ENCODE measurements around the gene AK5.
A peak's percentile ranks its signal among the peaks of the same experiment; 100 is the strongest.
"Not testable (repeated sequence)": the region's sequence is repeated elsewhere in the genome, so short reads cannot be mapped to it uniquely, and the experiment has no call there.

AK5 gene

GRCh38 chr1:77499466-77499865 lies 217.6 kb downstream of the AK5 start:
- no peak for DNase-seq (ENCODE audit: low read depth)

- DNase-seq (ENCODE audit: low read depth) = no peak
Measured at GRCh38 chr1:77504986-77505385, 223.2 kb downstream of the AK5 start.

GRCh38 chr1:77506771-77507170 lies 225.0 kb downstream of the AK5 start:
- no peak for DNase-seq (ENCODE audit: low read depth)

GRCh38 chr1:77509051-77509492 lies 227.3 kb downstream of the AK5 start:
- no peak for DNase-seq (ENCODE audit: low read depth)

- no peak for DNase-seq (ENCODE audit: low read depth)
Measured at GRCh38 chr1:77509898-77510297, 228.1 kb downstream of the AK5 start.

GRCh38 chr1:77511440-77511840 lies 229.6 kb downstream of the AK5 start:
- peak; percentile 94 for DNase-seq (ENCODE audit: low read depth)

- not testable (repeated sequence) for DNase-seq (ENCODE audit: low read depth)
Measured at GRCh38 chr1:77512650-77513049, 230.8 kb downstream of the AK5 start.

- DNase-seq (ENCODE audit: low read depth) = peak; percentile 93
Measured at GRCh38 chr1:77513839-77514763, 232.3 kb downstream of the AK5 start.

GRCh38 chr1:77514921-77515776 lies 233.3 kb downstream of the AK5 start:
- DNase-seq (ENCODE audit: low read depth) = peak; percentile 71

- DNase-seq (ENCODE audit: low read depth) = no peak
Measured at GRCh38 chr1:77516106-77516505, 234.3 kb downstream of the AK5 start.

- no peak for DNase-seq (ENCODE audit: low read depth)
Measured at GRCh38 chr1:77524038-77524437, 242.2 kb downstream of the AK5 start.

- DNase-seq (ENCODE audit: low read depth) = not testable (repeated sequence)
Measured at GRCh38 chr1:77531149-77531548, 249.3 kb downstream of the AK5 start.

GRCh38 chr1:77531596-77532280 lies 249.9 kb downstream of the AK5 start:
- not testable (repeated sequence) for DNase-seq (ENCODE audit: low read depth)

GRCh38 chr1:77532641-77533040 lies 250.8 kb downstream of the AK5 start:
- no peak for DNase-seq (ENCODE audit: low read depth)

GRCh38 chr1:77533660-77534305 lies 252.0 kb downstream of the AK5 start:
- DNase-seq (ENCODE audit: low read depth) = no peak

GRCh38 chr1:77534456-77534855 lies 252.6 kb downstream of the AK5 start:
- DNase-seq (ENCODE audit: low read depth) = peak; percentile 28

GRCh38 chr1:77536813-77537212 lies 255.0 kb downstream of the AK5 start:
- peak; percentile 96 for DNase-seq (ENCODE audit: low read depth)

- DNase-seq (ENCODE audit: low read depth) = peak; percentile 83
Measured at GRCh38 chr1:77538956-77539518, 257.2 kb downstream of the AK5 start.

GRCh38 chr1:77539519-77540142 lies 257.8 kb downstream of the AK5 start:
- DNase-seq (ENCODE audit: low read depth) = peak; percentile 95

GRCh38 chr1:77540501-77541161 lies 258.8 kb downstream of the AK5 start:
- DNase-seq (ENCODE audit: low read depth) = peak; percentile 53
